GM23338 (cell line): ENCODE measurements around the gene ANKS1B. TPM values are rescaled to one million over a fixed set of nuclear protein-coding genes. Genes with fewer than 3 reads are reported as not detected.

Experiments used
- ATAC-seq: fragments of 200-7000 bp; cut with Tn5 transposase; 3 replicates; pipeline ENCODE4 v1.9.1; 2020
- DNase-seq: peaks from one replicate; pipeline ENCODE4 v3.0.0-alpha.2; 2015; ENCODE audit warnings: low spot score
- H2AFZ ChIP-seq: fragments of 200-600 bp; sonication (generic); 2 replicates; pipeline ENCODE4 v1.8.0; 2016; ENCODE audit warnings: antibody characterized with exemption, mild to moderate bottlenecking, moderate library complexity
- H3F3A ChIP-seq: fragments of 200-600 bp; sonication (generic); replicated peaks from 2 replicates; pipeline ENCODE4 v1.8.0; 2017; ENCODE audit warnings: antibody characterized with exemption, mixed run types, low read depth
- H3K27ac ChIP-seq: fragments of 200-600 bp; sonication (generic); 2 replicates; pipeline ENCODE4 v1.6.1; 2016; ENCODE audit warnings: low read depth
- H3K27me3 ChIP-seq: fragments of 200-600 bp; sonication (generic); 2 replicates; pipeline ENCODE4 v1.8.0; 2016; ENCODE audit warnings: mild to moderate bottlenecking, mixed run types, moderate library complexity; ENCODE audit not compliant: insufficient read depth
- H3K36me3 ChIP-seq: fragments of 200-600 bp; sonication (generic); 2 replicates; pipeline ENCODE4 v1.8.0; 2016; ENCODE audit warnings: mild to moderate bottlenecking; ENCODE audit not compliant: insufficient read depth
- H3K4me1 ChIP-seq: fragments of 200-600 bp; sonication (generic); 2 replicates; pipeline ENCODE4 v1.8.0; 2016; ENCODE audit warnings: mild to moderate bottlenecking, moderate library complexity; ENCODE audit not compliant: insufficient read depth
- H3K4me2 ChIP-seq: fragments of 200-600 bp; sonication (generic); 2 replicates; pipeline ENCODE4 v1.7.1; 2017; ENCODE audit warnings: mixed run types
- H3K4me3 ChIP-seq: fragments of 200-600 bp; sonication (generic); 2 replicates; pipeline ENCODE4 v1.6.1; 2016; ENCODE audit warnings: mixed run types
- H3K79me2 ChIP-seq: fragments of 200-600 bp; sonication (generic); replicated peaks from 2 replicates; pipeline ENCODE4 v1.8.0; 2017; ENCODE audit warnings: mild to moderate bottlenecking; ENCODE audit not compliant: insufficient read depth
- H3K9me2 ChIP-seq: fragments of 200-600 bp; sonication (generic); 2 replicates; pipeline ENCODE4 v1.8.0; 2017; ENCODE audit not compliant: insufficient read depth
- H4K20me1 ChIP-seq: fragments of 200-600 bp; sonication (generic); replicated peaks from 2 replicates; pipeline ENCODE4 v1.8.0; 2017; ENCODE audit warnings: mild to moderate bottlenecking; ENCODE audit not compliant: insufficient read depth
- H3K27ac Mint-ChIP-seq: 2 replicates; pipeline ENCODE4 v1.8.0; 2020; ENCODE audit warnings: inconsistent platforms, mild to moderate bottlenecking, moderate library complexity, mixed read lengths
- H3K27me3 Mint-ChIP-seq: 3 replicates; pipeline ENCODE4 v1.8.0; 2022; ENCODE audit warnings: low read depth, mild to moderate bottlenecking, moderate library complexity, mixed read lengths, inconsistent platforms; ENCODE audit not compliant: insufficient read depth, poor library complexity
- H3K36me3 Mint-ChIP-seq: 3 replicates; pipeline ENCODE4 v1.8.0; 2021; ENCODE audit warnings: low read depth, mild to moderate bottlenecking, inconsistent platforms, moderate library complexity, mixed read lengths
- H3K4me1 Mint-ChIP-seq: 3 replicates; pipeline ENCODE4 v1.8.0; 2020; ENCODE audit warnings: mild to moderate bottlenecking, inconsistent platforms, mixed read lengths
- H3K4me3 Mint-ChIP-seq: 3 replicates; pipeline ENCODE4 v1.8.0; 2021; ENCODE audit warnings: moderate library complexity, mild to moderate bottlenecking, inconsistent platforms, mixed read lengths
- H3K9me3 Mint-ChIP-seq: 3 replicates; pipeline ENCODE4 v1.8.0; 2020; ENCODE audit warnings: moderate library complexity, mild to moderate bottlenecking, inconsistent platforms, mixed read lengths
- CREB1 ChIP-seq: fragments of 250-450 bp; sonication (Bioruptor Pico); IDR thresholded peaks from 2 replicates; pipeline ENCODE4 v1.5.0; 2020; ENCODE audit warnings: low read depth, mild to moderate bottlenecking, moderate library complexity
- CTCF ChIP-seq, 2 experiments: fragments of 200-600 bp in 1 of 2; sonication (generic) in 1 of 2; conservative IDR thresholded peaks; 2 replicates each; pipeline versions ENCODE4 v1.5.1 to v1.6.1; 2016 to 2017; ENCODE audit warnings: antibody characterized with exemption in 2 of 2, low read depth in 2 of 2, mild to moderate bottlenecking in 2 of 2, moderate library complexity in 1 of 2
- EZH2 ChIP-seq: fragments of 200-600 bp; sonication (generic); IDR thresholded peaks from one replicate; pipeline ENCODE4 v1.8.0; 2017; ENCODE audit warnings: antibody characterized with exemption, mild to moderate bottlenecking, low read depth; ENCODE audit not compliant: unreplicated experiment
- EZH2phosphoT487 ChIP-seq: fragments of 200-600 bp; sonication (generic); IDR thresholded peaks from one replicate; pipeline ENCODE4 v1.8.1; 2018; ENCODE audit warnings: antibody characterized with exemption; ENCODE audit not compliant: unreplicated experiment
- JUNB ChIP-seq: IDR thresholded peaks from one replicate; pipeline ENCODE4 v1.6.1; 2016; ENCODE audit warnings: antibody characterized with exemption; ENCODE audit not compliant: unreplicated experiment
- NANOG ChIP-seq: IDR thresholded peaks from 2 replicates; pipeline ENCODE4 v1.6.1; 2016; ENCODE audit warnings: antibody characterized with exemption, borderline replicate concordance
- STAT1 ChIP-seq: IDR thresholded peaks from one replicate; pipeline ENCODE4 v1.6.1; 2016; ENCODE audit warnings: antibody characterized with exemption; ENCODE audit not compliant: unreplicated experiment
- ZNF331 ChIP-seq: fragments of 250-450 bp; sonication (Bioruptor Pico); IDR thresholded peaks from 2 replicates; pipeline ENCODE4 v1.5.0; 2020; ENCODE audit warnings: low read depth, mild to moderate bottlenecking, moderate library complexity
- polyA plus RNA-seq: library from polyadenylated mRNA; unstranded; fragments of >200 nt; fragmentation: Nextera tagmentation; extraction: Ambion mirVana; gene quantifications from 2 replicates; pipeline ENCODE4 v1.2.1, GENCODE V29; 2016
- total RNA-seq: library from RNA; depleted of rRNA; stranded (reverse); fragments of >200 nt; shearing (Covaris generic); gene quantifications from 2 replicates; pipeline ENCODE4 v1.2.3, GENCODE V29; 2014
- TF ChIP-seq, protein P1 (sequence below): IDR thresholded peaks from one replicate; pipeline ENCODE4 v1.6.1; 2018; ENCODE audit warnings: antibody characterized with exemption; ENCODE audit not compliant: unreplicated experiment

Gene ANKS1B
- total and polyA plus RNA-seq, 2 experiments from 2014 or later: 4.3 to 5.8 TPM

DNA sequence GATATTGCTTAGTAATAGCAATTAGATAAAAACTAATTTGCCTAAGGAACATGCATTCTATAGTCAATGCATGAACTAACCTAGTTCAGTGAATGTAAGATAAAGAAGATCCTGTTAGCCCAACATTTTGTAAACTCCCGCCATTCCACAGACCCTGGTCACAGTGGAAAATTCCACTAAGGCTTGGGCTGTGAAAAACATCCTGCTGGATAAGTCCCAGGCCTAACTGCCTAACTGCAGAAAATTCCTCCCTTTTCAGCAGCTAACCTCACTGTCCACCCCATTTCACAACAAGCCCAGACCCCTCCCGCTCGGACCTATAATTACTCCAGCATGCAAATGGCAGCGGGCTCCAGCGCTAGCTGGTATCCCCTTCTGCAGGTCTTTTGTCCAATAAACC is 435.1 kb downstream of the ANKS1B start:
- Mint-ChIP-seq H3K27ac (no peak overlapping the region), H3K27me3 (no peaks in the 10 kb centered on the region), H3K4me3 (no peak overlapping the region), H3K9me3 (no peaks in the 10 kb centered on the region), H3K4me1 (peaks cover 11% of the 10 kb centered on the region; the same call in 2 of the 3 replicates), H3K36me3 (no peaks in the 10 kb centered on the region)
- H3K27me3 ChIP-seq: no peaks in the 10 kb centered on the region
- no peak for ATAC-seq
- TF ChIP-seq ZNF331 (CRISPR knock-in tag): no peak
- no peak for TF ChIP-seq JUNB
- TF ChIP-seq, protein P1, sequence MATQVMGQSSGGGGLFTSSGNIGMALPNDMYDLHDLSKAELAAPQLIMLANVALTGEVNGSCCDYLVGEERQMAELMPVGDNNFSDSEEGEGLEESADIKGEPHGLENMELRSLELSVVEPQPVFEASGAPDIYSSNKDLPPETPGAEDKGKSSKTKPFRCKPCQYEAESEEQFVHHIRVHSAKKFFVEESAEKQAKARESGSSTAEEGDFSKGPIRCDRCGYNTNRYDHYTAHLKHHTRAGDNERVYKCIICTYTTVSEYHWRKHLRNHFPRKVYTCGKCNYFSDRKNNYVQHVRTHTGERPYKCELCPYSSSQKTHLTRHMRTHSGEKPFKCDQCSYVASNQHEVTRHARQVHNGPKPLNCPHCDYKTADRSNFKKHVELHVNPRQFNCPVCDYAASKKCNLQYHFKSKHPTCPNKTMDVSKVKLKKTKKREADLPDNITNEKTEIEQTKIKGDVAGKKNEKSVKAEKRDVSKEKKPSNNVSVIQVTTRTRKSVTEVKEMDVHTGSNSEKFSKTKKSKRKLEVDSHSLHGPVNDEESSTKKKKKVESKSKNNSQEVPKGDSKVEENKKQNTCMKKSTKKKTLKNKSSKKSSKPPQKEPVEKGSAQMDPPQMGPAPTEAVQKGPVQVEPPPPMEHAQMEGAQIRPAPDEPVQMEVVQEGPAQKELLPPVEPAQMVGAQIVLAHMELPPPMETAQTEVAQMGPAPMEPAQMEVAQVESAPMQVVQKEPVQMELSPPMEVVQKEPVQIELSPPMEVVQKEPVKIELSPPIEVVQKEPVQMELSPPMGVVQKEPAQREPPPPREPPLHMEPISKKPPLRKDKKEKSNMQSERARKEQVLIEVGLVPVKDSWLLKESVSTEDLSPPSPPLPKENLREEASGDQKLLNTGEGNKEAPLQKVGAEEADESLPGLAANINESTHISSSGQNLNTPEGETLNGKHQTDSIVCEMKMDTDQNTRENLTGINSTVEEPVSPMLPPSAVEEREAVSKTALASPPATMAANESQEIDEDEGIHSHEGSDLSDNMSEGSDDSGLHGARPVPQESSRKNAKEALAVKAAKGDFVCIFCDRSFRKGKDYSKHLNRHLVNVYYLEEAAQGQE: no peak
- no peak for TF ChIP-seq NANOG
- no peak for TF ChIP-seq EZH2phosphoT487
- TF ChIP-seq CREB1 (CRISPR knock-in tag): no peak
- TF ChIP-seq STAT1: no peak
- no peak for TF ChIP-seq EZH2
- no peak for TF ChIP-seq CTCF (conservative IDR thresholded peaks at IDR 0.05; ENCODE audit: low read depth in 2 of 2)
- H3K27ac ChIP-seq: no peak overlapping the region
- no peak overlapping the region for H3K4me3 ChIP-seq
- H3F3A ChIP-seq: no peaks in the 10 kb centered on the region
- H3K9me2 ChIP-seq: peaks cover 2% of the 10 kb centered on the region; the same call in 1 of the 2 replicates
- peaks cover 2% of the 10 kb centered on the region; the same call in 1 of the 2 replicates for H3K4me1 ChIP-seq
- H3K36me3 ChIP-seq: no peaks in the 10 kb centered on the region
- DNase-seq: peak; percentile 10
- no peaks in the 10 kb centered on the region for H3K79me2 ChIP-seq
- H2AFZ ChIP-seq: no peak overlapping the region
- no peaks in the 10 kb centered on the region for H4K20me1 ChIP-seq
- no peak overlapping the region for H3K4me2 ChIP-seq

GRCh38 chr12:99549196-99549595 is 435.5 kb downstream of the ANKS1B start:
- H3K79me2 ChIP-seq: no peaks in the 10 kb centered on the region
- H3K9me2 ChIP-seq: no peaks in the 10 kb centered on the region; the same call in 1 of the 2 replicates
- H3K27ac ChIP-seq: no peak overlapping the region
- H3K36me3 ChIP-seq: no peaks in the 10 kb centered on the region
- Mint-ChIP-seq H3K4me3 (no peak overlapping the region), H3K9me3 (no peaks in the 10 kb centered on the region), H3K27ac (no peak overlapping the region), H3K27me3 (no peaks in the 10 kb centered on the region), H3K36me3 (no peaks in the 10 kb centered on the region), H3K4me1 (peaks cover 15% of the 10 kb centered on the region; the same call in 2 of the 3 replicates)
- TF ChIP-seq CTCF (conservative IDR thresholded peaks at IDR 0.05; ENCODE audit: low read depth in 2 of 2) (no peak), STAT1 (no peak), JUNB (no peak), ZNF331 (CRISPR knock-in tag) (no peak)
- TF ChIP-seq, protein P1: no peak
- no peak overlapping the region for H3K4me2 ChIP-seq
- no peak for DNase-seq
- no peaks in the 10 kb centered on the region for H3F3A ChIP-seq
- H4K20me1 ChIP-seq: no peaks in the 10 kb centered on the region
- H3K27me3 ChIP-seq: no peaks in the 10 kb centered on the region
- no peak overlapping the region for H3K4me3 ChIP-seq
- peaks cover 7% of the 10 kb centered on the region; the same call in 1 of the 2 replicates for H3K4me1 ChIP-seq
- ATAC-seq: no peak
- H2AFZ ChIP-seq: no peak overlapping the region
